DOHH2 (cell line): ENCODE measurements around the gene WNK4.

Experiments used
- EZH2phosphoT487 ChIP-seq: fragments of 200-600 bp; sonication (generic); IDR thresholded peaks from 2 replicates; pipeline ENCODE4 v1.6.1; 2017; ENCODE audit warnings: borderline replicate concordance, mild to moderate bottlenecking, antibody characterized with exemption, low read length, moderate library complexity, mixed read lengths
- TF ChIP-seq, protein P1 (sequence below): fragments of 200-600 bp; sonication (generic); IDR thresholded peaks from one replicate; pipeline ENCODE4 v1.5.1; 2014; ENCODE audit warnings: antibody characterized with exemption, mild to moderate bottlenecking, low read depth, low read length; ENCODE audit not compliant: poor library complexity, severe bottlenecking

- TF ChIP-seq, protein P1, sequence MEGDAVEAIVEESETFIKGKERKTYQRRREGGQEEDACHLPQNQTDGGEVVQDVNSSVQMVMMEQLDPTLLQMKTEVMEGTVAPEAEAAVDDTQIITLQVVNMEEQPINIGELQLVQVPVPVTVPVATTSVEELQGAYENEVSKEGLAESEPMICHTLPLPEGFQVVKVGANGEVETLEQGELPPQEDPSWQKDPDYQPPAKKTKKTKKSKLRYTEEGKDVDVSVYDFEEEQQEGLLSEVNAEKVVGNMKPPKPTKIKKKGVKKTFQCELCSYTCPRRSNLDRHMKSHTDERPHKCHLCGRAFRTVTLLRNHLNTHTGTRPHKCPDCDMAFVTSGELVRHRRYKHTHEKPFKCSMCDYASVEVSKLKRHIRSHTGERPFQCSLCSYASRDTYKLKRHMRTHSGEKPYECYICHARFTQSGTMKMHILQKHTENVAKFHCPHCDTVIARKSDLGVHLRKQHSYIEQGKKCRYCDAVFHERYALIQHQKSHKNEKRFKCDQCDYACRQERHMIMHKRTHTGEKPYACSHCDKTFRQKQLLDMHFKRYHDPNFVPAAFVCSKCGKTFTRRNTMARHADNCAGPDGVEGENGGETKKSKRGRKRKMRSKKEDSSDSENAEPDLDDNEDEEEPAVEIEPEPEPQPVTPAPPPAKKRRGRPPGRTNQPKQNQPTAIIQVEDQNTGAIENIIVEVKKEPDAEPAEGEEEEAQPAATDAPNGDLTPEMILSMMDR, result no peak
- no peak for TF ChIP-seq EZH2phosphoT487
Observed at GRCh38 chr17:42748202-42748907, 32.1 kb upstream of the WNK4 start.
